Measurements from ENCODE around the gene KRTAP7-1.

KRTAP7-1 gene

GRCh38 chr21:30829659-30830058 lies at the start of gene KRTAP7-1:
Gene KRTAP7-1 (minus strand): TSS chr21:30829759. CDS start chr21:30829698, 61 bp downstream.
- DNase-seq (ENCODE audit: low read depth in 2 of 2): no peak

- no peak for DNase-seq (ENCODE audit: low read depth in 2 of 2)
These were observed 45.0 kb upstream of the KRTAP7-1 start for GRCh38 chr21:30874526-30874925.

DNA sequence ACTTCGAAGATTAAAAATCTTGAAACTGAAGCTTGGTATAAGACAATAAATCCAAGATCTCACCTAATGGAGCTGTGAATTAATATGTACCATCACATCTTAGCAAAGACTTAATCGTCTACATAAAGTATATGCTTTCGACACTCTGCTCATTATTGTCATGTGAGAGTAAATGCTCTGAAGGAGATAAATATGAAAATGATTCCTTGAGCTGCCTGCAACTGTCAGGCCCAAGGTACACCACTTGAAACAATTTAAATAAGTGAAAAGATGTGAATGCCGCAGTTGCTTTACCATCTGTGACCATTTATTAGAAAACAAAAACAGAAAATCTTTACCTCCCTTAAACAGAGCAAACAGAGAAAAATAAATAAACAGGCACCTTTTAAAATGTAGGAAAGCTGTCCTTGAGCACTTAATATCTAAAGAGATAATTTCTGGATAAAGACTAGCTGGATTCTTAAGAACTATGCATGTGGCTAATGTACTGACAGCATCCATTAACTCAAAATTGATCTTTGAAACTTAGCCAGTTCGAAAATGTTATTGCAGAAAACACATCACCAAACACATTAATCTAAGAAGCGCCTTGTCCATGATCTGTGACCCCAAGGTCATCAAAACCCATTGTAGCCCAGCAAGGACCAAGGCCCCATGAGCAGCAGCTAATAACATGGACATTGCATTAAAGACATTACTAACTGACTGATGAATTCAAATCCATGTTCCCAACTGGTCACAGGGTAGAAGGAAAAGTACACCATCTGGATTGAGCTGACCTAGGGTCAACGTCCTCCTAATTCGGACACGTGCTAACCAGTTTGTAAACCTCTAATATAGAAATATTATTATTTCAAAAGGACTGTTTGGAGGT lies 18.3 kb upstream of the KRTAP7-1 start:
- DNase-seq (ENCODE audit: low read depth in 2 of 2): no peak

GRCh38 chr21:30842990-30843389 lies 13.4 kb upstream of the KRTAP7-1 start:
- no peak for DNase-seq (ENCODE audit: low read depth in 2 of 2)

GRCh38 chr21:30839304-30839703 lies 9.7 kb upstream of the KRTAP7-1 start:
- DNase-seq (ENCODE audit: low read depth in 2 of 2): no peak

DNA sequence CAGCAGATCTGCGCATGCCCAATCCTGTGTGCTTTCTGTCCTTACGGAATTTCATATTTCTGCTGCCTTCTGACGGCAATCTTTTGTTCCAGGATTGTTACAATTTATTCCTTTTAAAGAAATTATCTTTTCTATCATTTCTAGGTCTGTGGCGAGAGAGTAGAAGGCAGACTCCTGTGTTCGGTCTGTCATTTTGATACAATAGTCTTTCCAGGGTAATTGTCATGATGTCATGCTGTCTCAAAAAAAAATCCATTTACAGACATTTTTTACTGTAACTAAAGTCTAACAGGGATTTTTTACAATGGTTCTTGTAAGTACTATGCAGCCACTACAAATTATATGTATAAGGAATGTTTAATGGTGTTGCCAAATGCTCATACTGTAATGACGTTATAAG lies 9.0 kb upstream of the KRTAP7-1 start:
- no peak for DNase-seq (ENCODE audit: low read depth in 2 of 2)

DNA sequence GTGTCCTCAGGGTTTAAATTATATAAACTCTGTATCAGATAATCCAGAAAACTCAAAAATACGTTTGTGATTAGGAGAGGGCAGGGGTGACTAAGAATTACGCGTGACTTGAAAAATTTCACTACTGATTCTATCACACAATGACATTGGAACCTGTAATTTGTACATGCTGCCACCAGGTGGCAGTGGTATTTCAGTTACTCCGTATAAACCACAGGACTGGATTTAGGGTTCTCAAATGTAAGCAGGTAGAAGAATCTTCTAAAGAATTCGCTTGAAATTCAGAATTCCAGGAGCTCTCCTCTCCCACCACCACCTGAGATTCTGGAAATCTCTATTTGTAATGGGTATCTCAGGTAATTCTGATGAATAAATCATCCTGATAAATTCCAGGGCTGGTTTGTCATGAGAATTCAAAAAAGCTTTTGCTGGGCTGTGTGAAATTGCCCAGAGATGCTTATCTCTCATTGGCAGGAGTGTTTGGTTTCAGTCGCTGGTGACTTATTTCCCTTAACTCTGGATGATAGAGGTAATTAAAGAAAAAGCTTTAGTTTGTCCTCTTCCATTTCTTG lies 1.7 kb upstream of the KRTAP7-1 start:
- DNase-seq (ENCODE audit: low read depth in 2 of 2): peak in 1 of 2 donors; percentile 2

GRCh38 chr21:30818837-30819610 lies 10.5 kb downstream of the KRTAP7-1 start:
- DNase-seq (ENCODE audit: low read depth in 2 of 2): no peak

- DNase-seq (ENCODE audit: low read depth in 2 of 2): no peak
These were observed 16.4 kb downstream of the KRTAP7-1 start, which contains the start of gene KRTAP8-1 for GRCh38 chr21:30813174-30813573. Gene KRTAP8-1 (minus strand): TSS chr21:30813274. CDS start chr21:30813220, 54 bp downstream.

- no peak for DNase-seq (ENCODE audit: low read depth in 2 of 2)
These were observed 29.0 kb downstream of the KRTAP7-1 start for GRCh38 chr21:30800605-30801004.

- DNase-seq (ENCODE audit: low read depth in 2 of 2): no peak
These were observed 35.8 kb downstream of the KRTAP7-1 start for GRCh38 chr21:30793581-30794314.

DNA sequence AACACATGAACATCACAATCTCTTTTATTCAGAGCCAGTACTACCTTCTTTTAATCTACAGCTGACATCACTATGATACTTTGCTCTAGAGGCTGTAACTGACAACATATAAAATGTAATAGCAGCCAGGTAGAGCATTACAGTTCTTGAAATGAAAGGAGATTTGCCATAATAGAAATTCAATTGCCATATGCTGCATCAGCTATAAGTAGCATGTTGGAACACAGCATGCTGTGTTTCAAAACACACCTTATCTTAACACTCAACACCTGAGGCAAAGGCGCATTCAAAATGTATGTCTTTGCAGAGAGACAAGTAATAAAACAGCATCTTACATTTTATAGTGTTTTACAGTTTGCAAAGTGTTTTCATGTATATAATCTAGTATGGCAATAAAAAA lies 50.3 kb downstream of the KRTAP7-1 start:
- DNase-seq (ENCODE audit: low read depth in 2 of 2): no peak
